HG02852 (cell line): ENCODE results near the gene ZNF708.
A peak's percentile ranks its signal among the peaks of the same experiment; 100 is the strongest.
"Not testable (repeated sequence)": the region's sequence is repeated elsewhere in the genome, so short reads cannot be mapped to it uniquely, and the experiment has no call there.

ENCODE experiments used
- ATAC-seq: cut with Tn5 transposase; IDR thresholded peaks from one replicate; pipeline ENCODE4 v1.9.1; 2021; ENCODE audit warnings: mild to moderate bottlenecking, moderate library complexity; ENCODE audit not compliant: unreplicated experiment

The ZNF708 gene

GRCh38 chr19:21328885-21329605 lies at the start of gene ZNF708:
Gene ZNF708, minus strand, starts transcription at chr19:21329410. Its CDS starts 198 bp downstream, at chr19:21329212.
- peak; percentile 99 for ATAC-seq

- no peak for ATAC-seq
These were observed 33.1 kb upstream of the ZNF708 start for GRCh38 chr19:21362291-21362690.

GRCh38 chr19:21358768-21359451 lies 29.7 kb upstream of the ZNF708 start, which contains the start of gene ZNF738:
Gene ZNF738, plus strand, starts transcription at chr19:21359000. Its CDS starts 141 bp downstream, at chr19:21359141.
- peak; percentile 98 for ATAC-seq

- no peak for ATAC-seq
These were observed 23.6 kb upstream of the ZNF708 start for GRCh38 chr19:21352830-21353229.

GRCh38 chr19:21344841-21345240 lies 15.6 kb upstream of the ZNF708 start:
- not testable (repeated sequence) for ATAC-seq

- no peak for ATAC-seq
These were observed 6.5 kb upstream of the ZNF708 start for GRCh38 chr19:21335721-21336120.

- no peak for ATAC-seq
These were observed 804 bp downstream of the ZNF708 start for GRCh38 chr19:21328406-21328805.

- no peak for ATAC-seq
These were observed 3.0 kb downstream of the ZNF708 start for GRCh38 chr19:21326169-21326568.

- no peak for ATAC-seq
These were observed 6.2 kb downstream of the ZNF708 start for GRCh38 chr19:21323000-21323399.

- no peak for ATAC-seq
These were observed 6.7 kb downstream of the ZNF708 start for GRCh38 chr19:21322528-21322927.

- ATAC-seq = no peak
These were observed 7.2 kb downstream of the ZNF708 start for GRCh38 chr19:21321996-21322395.

- no peak for ATAC-seq
These were observed 8.1 kb downstream of the ZNF708 start for GRCh38 chr19:21321134-21321533.

- no peak for ATAC-seq
These were observed 11.4 kb downstream of the ZNF708 start for GRCh38 chr19:21317821-21318220.

- no peak for ATAC-seq
These were observed 14.5 kb downstream of the ZNF708 start for GRCh38 chr19:21314676-21315075.

- ATAC-seq = not testable (repeated sequence)
These were observed 16.4 kb downstream of the ZNF708 start for GRCh38 chr19:21312807-21313206.

GRCh38 chr19:21308773-21309172 lies 20.4 kb downstream of the ZNF708 start:
- ATAC-seq = no peak

GRCh38 chr19:21306881-21307479 lies 22.2 kb downstream of the ZNF708 start:
- not testable (repeated sequence) for ATAC-seq

- not testable (repeated sequence) for ATAC-seq
These were observed 35.4 kb downstream of the ZNF708 start for GRCh38 chr19:21293768-21294167.

GRCh38 chr19:21269813-21270212 lies 59.4 kb downstream of the ZNF708 start:
- no peak for ATAC-seq

GRCh38 chr19:21264891-21265290 lies 64.3 kb downstream of the ZNF708 start:
- no peak for ATAC-seq

- no peak for ATAC-seq
These were observed 64.8 kb downstream of the ZNF708 start for GRCh38 chr19:21264416-21264815.
